GM12872 (cell line): ENCODE results near the gene DPYSL5.

ENCODE experiments used
- TF ChIP-seq, protein P1 (sequence below): IDR thresholded peaks from 3 replicates; pipeline ENCODE4 v1.5.1; 2011; ENCODE audit warnings: low read depth, mild to moderate bottlenecking, low read length, moderate library complexity; ENCODE audit not compliant: insufficient read depth

Gene DPYSL5

GRCh38 chr2:26847307-26847654 lies 651 bp upstream of the DPYSL5 start:
- TF ChIP-seq, protein P1, sequence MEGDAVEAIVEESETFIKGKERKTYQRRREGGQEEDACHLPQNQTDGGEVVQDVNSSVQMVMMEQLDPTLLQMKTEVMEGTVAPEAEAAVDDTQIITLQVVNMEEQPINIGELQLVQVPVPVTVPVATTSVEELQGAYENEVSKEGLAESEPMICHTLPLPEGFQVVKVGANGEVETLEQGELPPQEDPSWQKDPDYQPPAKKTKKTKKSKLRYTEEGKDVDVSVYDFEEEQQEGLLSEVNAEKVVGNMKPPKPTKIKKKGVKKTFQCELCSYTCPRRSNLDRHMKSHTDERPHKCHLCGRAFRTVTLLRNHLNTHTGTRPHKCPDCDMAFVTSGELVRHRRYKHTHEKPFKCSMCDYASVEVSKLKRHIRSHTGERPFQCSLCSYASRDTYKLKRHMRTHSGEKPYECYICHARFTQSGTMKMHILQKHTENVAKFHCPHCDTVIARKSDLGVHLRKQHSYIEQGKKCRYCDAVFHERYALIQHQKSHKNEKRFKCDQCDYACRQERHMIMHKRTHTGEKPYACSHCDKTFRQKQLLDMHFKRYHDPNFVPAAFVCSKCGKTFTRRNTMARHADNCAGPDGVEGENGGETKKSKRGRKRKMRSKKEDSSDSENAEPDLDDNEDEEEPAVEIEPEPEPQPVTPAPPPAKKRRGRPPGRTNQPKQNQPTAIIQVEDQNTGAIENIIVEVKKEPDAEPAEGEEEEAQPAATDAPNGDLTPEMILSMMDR = no peak

- TF ChIP-seq, protein P1 = no peak
Measured at GRCh38 chr2:26848336-26849055, 564 bp downstream of the DPYSL5 start.

DNA sequence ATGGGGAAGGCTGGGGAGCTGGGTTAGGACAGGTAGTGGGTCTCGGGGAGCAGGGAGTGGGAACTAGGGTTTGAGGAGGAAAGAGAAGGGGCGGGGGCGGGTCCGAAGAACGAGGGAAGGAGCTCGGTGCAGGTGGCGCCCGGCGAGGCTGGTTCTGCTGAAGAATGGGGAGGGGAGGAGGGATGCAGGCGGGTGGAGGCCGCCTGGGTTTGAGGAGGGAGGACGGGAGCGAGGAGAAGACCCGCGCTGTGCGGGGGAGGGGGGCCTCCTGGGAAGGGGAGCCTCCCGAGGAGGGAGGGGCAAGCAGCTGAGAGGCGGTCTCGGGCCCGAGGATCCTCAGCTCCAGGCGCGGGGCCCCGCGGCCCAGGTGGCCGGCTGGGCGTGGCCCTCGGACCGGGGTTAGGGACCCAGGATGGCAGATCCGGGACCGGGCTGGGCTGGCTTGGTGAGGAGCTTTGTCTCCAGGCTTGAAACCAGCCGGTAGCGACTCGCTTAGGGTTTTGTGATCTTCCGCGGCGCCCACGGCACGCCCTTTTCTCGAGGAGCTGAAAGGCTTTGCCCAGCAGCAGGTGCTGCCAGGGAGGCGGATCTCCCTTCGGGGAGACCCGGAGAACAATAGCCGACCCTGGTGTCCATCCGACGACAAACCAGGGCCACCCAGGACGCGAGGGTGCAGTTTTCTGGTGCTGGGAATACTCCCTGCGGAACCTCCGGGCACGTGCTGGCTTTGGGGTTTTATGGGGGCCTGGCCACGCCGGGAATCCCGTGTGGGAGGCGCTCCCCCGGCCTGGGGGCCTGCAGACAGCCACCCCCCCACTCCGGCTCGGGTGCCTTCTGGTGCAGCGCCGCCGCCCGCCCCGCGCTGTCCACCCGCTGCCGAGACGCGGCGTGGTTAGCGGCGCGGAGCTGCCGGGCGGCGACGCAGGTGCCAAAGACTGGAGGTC lies 1.4 kb downstream of the DPYSL5 start:
- TF ChIP-seq, protein P1 = no peak

- TF ChIP-seq, protein P1 = no peak
Measured at GRCh38 chr2:26850000-26850431, 2.1 kb downstream of the DPYSL5 start.

DNA sequence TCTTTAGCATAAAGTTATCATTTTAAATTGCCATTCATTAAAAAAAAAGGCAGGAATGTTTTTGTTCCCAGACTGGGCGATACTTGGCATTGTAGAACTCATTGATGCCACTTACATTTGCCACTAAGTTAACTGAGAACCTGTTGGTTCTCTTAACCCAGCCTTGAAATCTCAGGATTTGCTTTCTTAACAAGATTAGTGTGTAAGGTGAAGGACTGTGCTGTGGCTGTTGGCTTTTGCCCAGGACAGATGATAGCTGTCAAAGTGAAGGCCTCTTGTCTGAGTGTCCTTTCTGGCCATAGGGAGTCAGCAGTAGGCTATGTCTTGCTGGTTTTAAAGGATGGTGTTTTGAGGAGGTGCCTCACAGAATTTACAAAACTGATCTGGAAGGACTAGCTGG lies 2.6 kb downstream of the DPYSL5 start:
- TF ChIP-seq, protein P1 = no peak

DNA sequence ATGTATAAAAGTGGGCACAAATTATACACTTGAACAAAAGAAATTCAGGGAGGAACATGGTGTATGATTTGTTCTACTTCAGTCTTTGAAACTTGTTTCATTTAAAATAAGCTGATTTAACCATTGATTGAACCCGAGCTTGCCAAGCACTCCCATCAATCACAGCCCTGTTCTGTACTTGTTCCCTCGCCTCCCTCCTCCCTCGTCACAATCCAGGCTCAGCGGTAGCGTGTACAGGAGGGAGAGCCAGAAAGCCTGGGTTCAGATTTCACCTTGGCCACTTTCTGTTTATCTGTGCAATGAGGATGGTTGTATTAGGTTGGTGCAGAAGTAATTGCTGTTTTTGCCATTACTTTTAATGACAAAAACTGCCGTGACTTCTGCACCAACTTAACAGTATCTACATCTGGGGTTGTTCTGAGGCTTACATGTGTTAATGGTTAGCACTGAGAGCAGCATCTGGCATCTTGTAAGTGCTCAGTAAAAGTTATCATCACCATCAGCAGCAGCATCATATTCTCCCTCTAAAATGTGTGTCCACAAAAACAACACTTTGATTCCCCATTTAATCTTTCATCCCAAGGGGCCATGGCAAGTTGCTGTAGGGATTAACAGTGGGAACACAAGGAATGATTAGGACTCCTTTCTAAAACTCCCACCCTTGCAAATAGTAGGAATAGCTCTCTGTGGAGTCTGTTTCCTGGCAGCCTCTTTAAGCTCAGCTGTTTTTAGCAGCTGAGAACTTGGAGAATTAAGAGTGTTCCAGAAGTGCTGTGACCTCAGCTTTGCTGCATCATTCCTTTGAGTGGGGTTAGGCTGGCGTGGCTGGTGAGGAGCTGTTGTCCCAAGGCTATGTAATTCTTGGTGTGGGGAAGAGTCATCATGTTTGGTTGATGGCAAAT lies 4.7 kb downstream of the DPYSL5 start:
- TF ChIP-seq, protein P1 = no peak

GRCh38 chr2:26853751-26854150 lies 5.8 kb downstream of the DPYSL5 start:
- TF ChIP-seq, protein P1 = no peak
